Measurements from ENCODE around the gene BST2. TPM values are rescaled to one million over a fixed set of nuclear protein-coding genes. Genes with fewer than 3 reads are reported as not detected.

BST2 gene
- total and polyA plus RNA-seq, 2 donors from 2014 or later, result 89.6 to 250 TPM

Other genes starting within 250 kb of the BST2 start
- 26.0 TPM for gene USE1, start 190.3 kb downstream of the BST2 start, total RNA-seq
- gene USE1, start 190.3 kb downstream of the BST2 start, polyA plus RNA-seq (ENCODE audit: insufficient read depth, low read depth, low replicate concordance), result 52.6 TPM
- 35.3 TPM for gene OCEL1, start 179.4 kb downstream of the BST2 start, total RNA-seq
- 80.1 TPM for gene OCEL1, start 179.4 kb downstream of the BST2 start, polyA plus RNA-seq (ENCODE audit: insufficient read depth, low read depth, low replicate concordance)
- 46.8 TPM for gene NR2F6, start 159.7 kb downstream of the BST2 start, total RNA-seq
- gene NR2F6, start 159.7 kb downstream of the BST2 start, polyA plus RNA-seq (ENCODE audit: insufficient read depth, low read depth, low replicate concordance), result 60.2 TPM
- 8.9 TPM for gene USHBP1, start 140.9 kb downstream of the BST2 start, total RNA-seq
- 7.2 TPM for gene USHBP1, start 140.9 kb downstream of the BST2 start, polyA plus RNA-seq (ENCODE audit: insufficient read depth, low read depth, low replicate concordance)
- 69.4 TPM for gene BABAM1, start 138.2 kb downstream of the BST2 start, total RNA-seq
- 105 TPM for gene BABAM1, start 138.2 kb downstream of the BST2 start, polyA plus RNA-seq (ENCODE audit: insufficient read depth, low read depth, low replicate concordance)
- gene ANKLE1, start 123.7 kb downstream of the BST2 start, total RNA-seq, result 0.54 TPM
- gene ANKLE1, start 123.7 kb downstream of the BST2 start, polyA plus RNA-seq (ENCODE audit: insufficient read depth, low read depth, low replicate concordance), result not detected
- gene ABHD8, start 102.2 kb downstream of the BST2 start, total RNA-seq, result 9.6 TPM
- 20.0 TPM for gene ABHD8, start 102.2 kb downstream of the BST2 start, polyA plus RNA-seq (ENCODE audit: insufficient read depth, low read depth, low replicate concordance)
- 59.3 TPM for gene MRPL34, start 99.8 kb downstream of the BST2 start, total RNA-seq
- 369 TPM for gene MRPL34, start 99.8 kb downstream of the BST2 start, polyA plus RNA-seq (ENCODE audit: insufficient read depth, low read depth, low replicate concordance)
- gene DDA1, start 96.1 kb downstream of the BST2 start, total RNA-seq, result 27.7 TPM
- 35.9 TPM for gene DDA1, start 96.1 kb downstream of the BST2 start, polyA plus RNA-seq (ENCODE audit: insufficient read depth, low read depth, low replicate concordance)
- gene ANO8, start 70.8 kb downstream of the BST2 start, total RNA-seq, result 12.1 TPM
- gene ANO8, start 70.8 kb downstream of the BST2 start, polyA plus RNA-seq (ENCODE audit: insufficient read depth, low read depth, low replicate concordance), result 3.0 TPM
- 20.4 TPM for gene GTPBP3, start 68.1 kb downstream of the BST2 start, total RNA-seq
- 11.0 TPM for gene GTPBP3, start 68.1 kb downstream of the BST2 start, polyA plus RNA-seq (ENCODE audit: insufficient read depth, low read depth, low replicate concordance)
- gene PLVAP, start 28.3 kb downstream of the BST2 start, total RNA-seq, result 195 TPM
- 148 TPM for gene PLVAP, start 28.3 kb downstream of the BST2 start, polyA plus RNA-seq (ENCODE audit: insufficient read depth, low read depth, low replicate concordance)
- 0.57 TPM for gene CCDC194, start 11.4 kb downstream of the BST2 start, total RNA-seq
- not detected for gene CCDC194, start 11.4 kb downstream of the BST2 start, polyA plus RNA-seq (ENCODE audit: insufficient read depth, low read depth, low replicate concordance)
- gene MVB12A, start 14.4 kb upstream of the BST2 start, total RNA-seq, result 57.6 TPM
- 88.3 TPM for gene MVB12A, start 14.4 kb upstream of the BST2 start, polyA plus RNA-seq (ENCODE audit: insufficient read depth, low read depth, low replicate concordance)
- gene TMEM221, start 43.0 kb upstream of the BST2 start, total RNA-seq, result 0.13 TPM
- not detected for gene TMEM221, start 43.0 kb upstream of the BST2 start, polyA plus RNA-seq (ENCODE audit: insufficient read depth, low read depth, low replicate concordance)
- not detected for gene NXNL1, start 55.3 kb upstream of the BST2 start, total RNA-seq
- not detected for gene NXNL1, start 55.3 kb upstream of the BST2 start, polyA plus RNA-seq (ENCODE audit: insufficient read depth, low read depth, low replicate concordance)
- gene SLC27A1, start 64.9 kb upstream of the BST2 start, total RNA-seq, result 21.9 TPM
- gene SLC27A1, start 64.9 kb upstream of the BST2 start, polyA plus RNA-seq (ENCODE audit: insufficient read depth, low read depth, low replicate concordance), result 16.9 TPM
- 75.5 TPM for gene PGLS, start 106.0 kb upstream of the BST2 start, total RNA-seq
- 105 TPM for gene PGLS, start 106.0 kb upstream of the BST2 start, polyA plus RNA-seq (ENCODE audit: insufficient read depth, low read depth, low replicate concordance)
- 66.2 TPM for gene COLGALT1, start 150.0 kb upstream of the BST2 start, total RNA-seq
- 23.6 TPM for gene COLGALT1, start 150.0 kb upstream of the BST2 start, polyA plus RNA-seq (ENCODE audit: insufficient read depth, low read depth, low replicate concordance)